GM23338 (cell line): ENCODE data around the gene TEX10.

Experiments used
- CREB1 ChIP-seq: fragments of 250-450 bp; sonication (Bioruptor Pico); IDR thresholded peaks from 2 replicates; pipeline ENCODE4 v1.5.0; 2020; ENCODE audit warnings: low read depth, mild to moderate bottlenecking, moderate library complexity
- EZH2 ChIP-seq: fragments of 200-600 bp; sonication (generic); IDR thresholded peaks from one replicate; pipeline ENCODE4 v1.8.0; 2017; ENCODE audit warnings: antibody characterized with exemption, mild to moderate bottlenecking, low read depth; ENCODE audit not compliant: unreplicated experiment
- NANOG ChIP-seq: IDR thresholded peaks from 2 replicates; pipeline ENCODE4 v1.6.1; 2016; ENCODE audit warnings: antibody characterized with exemption, borderline replicate concordance
- POLR2AphosphoS5 ChIP-seq: IDR thresholded peaks from 2 replicates; pipeline ENCODE4 v1.6.1; 2016; ENCODE audit warnings: antibody characterized with exemption, low read depth
- STAT1 ChIP-seq: IDR thresholded peaks from one replicate; pipeline ENCODE4 v1.6.1; 2016; ENCODE audit warnings: antibody characterized with exemption; ENCODE audit not compliant: unreplicated experiment
- ZNF114 ChIP-seq: fragments of 250-450 bp; sonication (Bioruptor Pico); IDR thresholded peaks from 2 replicates; pipeline ENCODE4 v1.5.0; 2020; ENCODE audit warnings: mild to moderate bottlenecking, moderate library complexity
- TF ChIP-seq, protein P1 (sequence below), 2 experiments: fragments of 200-600 bp in 1 of 2; sonication (generic) in 1 of 2; conservative IDR thresholded peaks; 2 replicates each; pipeline versions ENCODE4 v1.5.1 to v1.6.1; 2016 to 2017; ENCODE audit warnings: antibody characterized with exemption in 2 of 2, low read depth in 2 of 2, mild to moderate bottlenecking in 2 of 2, moderate library complexity in 1 of 2
- TF ChIP-seq, protein P2 (sequence below): IDR thresholded peaks from one replicate; pipeline ENCODE4 v1.6.1; 2018; ENCODE audit warnings: antibody characterized with exemption; ENCODE audit not compliant: unreplicated experiment

- no peak for TF ChIP-seq EZH2
- TF ChIP-seq, protein P1, sequence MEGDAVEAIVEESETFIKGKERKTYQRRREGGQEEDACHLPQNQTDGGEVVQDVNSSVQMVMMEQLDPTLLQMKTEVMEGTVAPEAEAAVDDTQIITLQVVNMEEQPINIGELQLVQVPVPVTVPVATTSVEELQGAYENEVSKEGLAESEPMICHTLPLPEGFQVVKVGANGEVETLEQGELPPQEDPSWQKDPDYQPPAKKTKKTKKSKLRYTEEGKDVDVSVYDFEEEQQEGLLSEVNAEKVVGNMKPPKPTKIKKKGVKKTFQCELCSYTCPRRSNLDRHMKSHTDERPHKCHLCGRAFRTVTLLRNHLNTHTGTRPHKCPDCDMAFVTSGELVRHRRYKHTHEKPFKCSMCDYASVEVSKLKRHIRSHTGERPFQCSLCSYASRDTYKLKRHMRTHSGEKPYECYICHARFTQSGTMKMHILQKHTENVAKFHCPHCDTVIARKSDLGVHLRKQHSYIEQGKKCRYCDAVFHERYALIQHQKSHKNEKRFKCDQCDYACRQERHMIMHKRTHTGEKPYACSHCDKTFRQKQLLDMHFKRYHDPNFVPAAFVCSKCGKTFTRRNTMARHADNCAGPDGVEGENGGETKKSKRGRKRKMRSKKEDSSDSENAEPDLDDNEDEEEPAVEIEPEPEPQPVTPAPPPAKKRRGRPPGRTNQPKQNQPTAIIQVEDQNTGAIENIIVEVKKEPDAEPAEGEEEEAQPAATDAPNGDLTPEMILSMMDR (conservative IDR thresholded peaks at IDR 0.05; ENCODE audit: low read depth in 2 of 2), result no peak
- TF ChIP-seq, protein P2, sequence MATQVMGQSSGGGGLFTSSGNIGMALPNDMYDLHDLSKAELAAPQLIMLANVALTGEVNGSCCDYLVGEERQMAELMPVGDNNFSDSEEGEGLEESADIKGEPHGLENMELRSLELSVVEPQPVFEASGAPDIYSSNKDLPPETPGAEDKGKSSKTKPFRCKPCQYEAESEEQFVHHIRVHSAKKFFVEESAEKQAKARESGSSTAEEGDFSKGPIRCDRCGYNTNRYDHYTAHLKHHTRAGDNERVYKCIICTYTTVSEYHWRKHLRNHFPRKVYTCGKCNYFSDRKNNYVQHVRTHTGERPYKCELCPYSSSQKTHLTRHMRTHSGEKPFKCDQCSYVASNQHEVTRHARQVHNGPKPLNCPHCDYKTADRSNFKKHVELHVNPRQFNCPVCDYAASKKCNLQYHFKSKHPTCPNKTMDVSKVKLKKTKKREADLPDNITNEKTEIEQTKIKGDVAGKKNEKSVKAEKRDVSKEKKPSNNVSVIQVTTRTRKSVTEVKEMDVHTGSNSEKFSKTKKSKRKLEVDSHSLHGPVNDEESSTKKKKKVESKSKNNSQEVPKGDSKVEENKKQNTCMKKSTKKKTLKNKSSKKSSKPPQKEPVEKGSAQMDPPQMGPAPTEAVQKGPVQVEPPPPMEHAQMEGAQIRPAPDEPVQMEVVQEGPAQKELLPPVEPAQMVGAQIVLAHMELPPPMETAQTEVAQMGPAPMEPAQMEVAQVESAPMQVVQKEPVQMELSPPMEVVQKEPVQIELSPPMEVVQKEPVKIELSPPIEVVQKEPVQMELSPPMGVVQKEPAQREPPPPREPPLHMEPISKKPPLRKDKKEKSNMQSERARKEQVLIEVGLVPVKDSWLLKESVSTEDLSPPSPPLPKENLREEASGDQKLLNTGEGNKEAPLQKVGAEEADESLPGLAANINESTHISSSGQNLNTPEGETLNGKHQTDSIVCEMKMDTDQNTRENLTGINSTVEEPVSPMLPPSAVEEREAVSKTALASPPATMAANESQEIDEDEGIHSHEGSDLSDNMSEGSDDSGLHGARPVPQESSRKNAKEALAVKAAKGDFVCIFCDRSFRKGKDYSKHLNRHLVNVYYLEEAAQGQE, result no peak
- no peak for TF ChIP-seq ZNF114 (CRISPR knock-in tag)
- no peak for TF ChIP-seq CREB1 (CRISPR knock-in tag)
- TF ChIP-seq POLR2AphosphoS5, result no peak
- no peak for TF ChIP-seq NANOG
- no peak for TF ChIP-seq STAT1
Measured at GRCh38 chr9:100282388-100282719, 70.4 kb downstream of the TEX10 start.
